Transverse colon (tissue), 3 donors: Measurements from ENCODE around the gene UBASH3B.

Source experiments
- EP300 ChIP-seq: sonication (generic); formaldehyde crosslinking; IDR thresholded peaks from one replicate; pipeline ENCODE4 v1.6.1; 2017; ENCODE audit warnings: antibody characterized with exemption, low read depth
- POLR2A ChIP-seq: fragments of 450-650 bp; IDR thresholded peaks from one replicate; pipeline ENCODE4 v1.6.1; 2016; ENCODE audit warnings: antibody characterized with exemption, mild to moderate bottlenecking, moderate library complexity
- TF ChIP-seq, protein P1 (sequence below), 5 experiments: fragments of 200-600 bp in 3 of 5; fragments of 450-650 bp in 2 of 5; sonication (generic) in 3 of 5; IDR thresholded peaks; 1 replicate in 2 of 5; 2 replicates in 3 of 5; pipeline ENCODE4 v1.5.1; 2016 to 2017; ENCODE audit warnings: antibody characterized with exemption in 5 of 5, inconsistent platforms in 3 of 5, mild to moderate bottlenecking in 2 of 5, moderate library complexity in 1 of 5

- TF ChIP-seq POLR2A (no peak), EP300 (no peak)
- TF ChIP-seq, protein P1, sequence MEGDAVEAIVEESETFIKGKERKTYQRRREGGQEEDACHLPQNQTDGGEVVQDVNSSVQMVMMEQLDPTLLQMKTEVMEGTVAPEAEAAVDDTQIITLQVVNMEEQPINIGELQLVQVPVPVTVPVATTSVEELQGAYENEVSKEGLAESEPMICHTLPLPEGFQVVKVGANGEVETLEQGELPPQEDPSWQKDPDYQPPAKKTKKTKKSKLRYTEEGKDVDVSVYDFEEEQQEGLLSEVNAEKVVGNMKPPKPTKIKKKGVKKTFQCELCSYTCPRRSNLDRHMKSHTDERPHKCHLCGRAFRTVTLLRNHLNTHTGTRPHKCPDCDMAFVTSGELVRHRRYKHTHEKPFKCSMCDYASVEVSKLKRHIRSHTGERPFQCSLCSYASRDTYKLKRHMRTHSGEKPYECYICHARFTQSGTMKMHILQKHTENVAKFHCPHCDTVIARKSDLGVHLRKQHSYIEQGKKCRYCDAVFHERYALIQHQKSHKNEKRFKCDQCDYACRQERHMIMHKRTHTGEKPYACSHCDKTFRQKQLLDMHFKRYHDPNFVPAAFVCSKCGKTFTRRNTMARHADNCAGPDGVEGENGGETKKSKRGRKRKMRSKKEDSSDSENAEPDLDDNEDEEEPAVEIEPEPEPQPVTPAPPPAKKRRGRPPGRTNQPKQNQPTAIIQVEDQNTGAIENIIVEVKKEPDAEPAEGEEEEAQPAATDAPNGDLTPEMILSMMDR (IDR thresholded peaks at IDR 0.05) = no peak
Measured at GRCh38 chr11:122665861-122666260, 10.3 kb downstream of the UBASH3B start.
